ENCODE results near the gene ZNF221.

GRCh38 chr19:43997631-43998290 lies 46.7 kb downstream of the ZNF221 start:
- TF ChIP-seq POLR2A (IDR thresholded peaks at IDR 0.05; ENCODE audit: low read depth, low read length) (no peak), TAF1 (IDR thresholded peaks at IDR 0.05; ENCODE audit: low read depth, low read length) (no peak), POLR2AphosphoS5 (IDR thresholded peaks at IDR 0.05; ENCODE audit: low read depth, low read length) (no peak)
